Retinal pigment epithelial cell (primary cell): ENCODE measurements around the gene CD48.
A peak's percentile ranks its signal among the peaks of the same experiment; 100 is the strongest.

Experiments used
- DNase-seq: peaks from one replicate; pipeline ENCODE4 v3.0.0-alpha.2; 2010; ENCODE audit warnings: low read depth
- H3K4me3 ChIP-seq: 2 replicates; pipeline ENCODE4 v1.5.1; 2011; ENCODE audit warnings: mild to moderate bottlenecking, low read length, control low read depth, moderate library complexity
- CTCF ChIP-seq: conservative IDR thresholded peaks from 2 replicates; pipeline ENCODE4 v1.5.1; 2011; ENCODE audit warnings: low read depth, low read length, control low read depth, inconsistent platforms

The CD48 gene

GRCh38 chr1:160676869-160677597 is 34.6 kb downstream of the CD48 start:
- no peak for TF ChIP-seq CTCF
- no peak for DNase-seq

GRCh38 chr1:160675641-160676410 is 35.8 kb downstream of the CD48 start:
- TF ChIP-seq CTCF = peak; percentile 94
- no peak for DNase-seq
- H3K4me3 ChIP-seq = no peak overlapping the region

More at GRCh38 chr1:160676869-160677597, 34.6 kb downstream of the CD48 start:
- no peak overlapping the region for H3K4me3 ChIP-seq

- no peak for TF ChIP-seq CTCF
These were observed 37.2 kb downstream of the CD48 start for GRCh38 chr1:160674415-160674814.

GRCh38 chr1:160672789-160673695 is 38.6 kb downstream of the CD48 start:
- no peak for DNase-seq
- H3K4me3 ChIP-seq = no peak overlapping the region
- no peak for TF ChIP-seq CTCF

More at GRCh38 chr1:160674415-160674814, 37.2 kb downstream of the CD48 start:
- DNase-seq = no peak
- no peak overlapping the region for H3K4me3 ChIP-seq

- no peak for TF ChIP-seq CTCF
- no peak for DNase-seq
- H3K4me3 ChIP-seq = no peak overlapping the region
These were observed 39.8 kb downstream of the CD48 start for GRCh38 chr1:160671603-160672517.

- no peak for TF ChIP-seq CTCF
- no peak for DNase-seq
- H3K4me3 ChIP-seq = no peak overlapping the region
These were observed 40.9 kb downstream of the CD48 start for GRCh38 chr1:160670701-160671100.
